Panc1 (cell line): ENCODE data around the gene NCKAP5. TPM values are rescaled to one million over a fixed set of nuclear protein-coding genes. Genes with fewer than 3 reads are reported as not detected.

Experiments
- ATAC-seq: fragments of 200-7000 bp; cut with Tn5 transposase; 2 replicates; pipeline ENCODE4 v1.9.1; 2020; ENCODE audit warnings: mild to moderate bottlenecking, moderate library complexity
- BruUV-seq: library from RNA; stranded (reverse); fragments of 400-500 nt; replicated peaks from 2 replicates; lab custom pipeline; 2021; lab: Mats Ljungman, UMichigan
- CTCF ChIA-PET: fragments of 300-600 bp; sonication (Branson Sonifier 250); formaldehyde crosslinking; loops from one replicate; lab custom pipeline; 2022; ENCODE audit warnings: antibody characterized with exemption; lab: Charles Lee
- POLR2A ChIA-PET: fragments of 300-600 bp; sonication (Branson Sonifier 250); formaldehyde crosslinking; loops from one replicate; lab custom pipeline; 2022; ENCODE audit warnings: antibody characterized with exemption; lab: Charles Lee
- DNase-seq: peaks from one replicate; pipeline ENCODE4 v3.0.0-alpha.2; 2010; ENCODE audit warnings: low read depth, low spot score
- H3K27ac ChIP-seq: 2 replicates; pipeline ENCODE4 v1.5.1; 2011; ENCODE audit warnings: mild to moderate bottlenecking, low read length, inconsistent platforms
- H3K27me3 ChIP-seq: fragments of 200-500 bp; sonication (Bioruptor generic); 2 replicates; pipeline ENCODE4 v1.6.0; 2014; ENCODE audit warnings: low read length, inconsistent platforms; ENCODE audit not compliant: control insufficient read depth, insufficient read depth
- H3K36me3 ChIP-seq: fragments of 200-500 bp; sonication (Bioruptor generic); 2 replicates; pipeline ENCODE4 v1.5.1; 2014; ENCODE audit warnings: inconsistent platforms, mild to moderate bottlenecking, low read length, moderate library complexity; ENCODE audit not compliant: control insufficient read depth, insufficient read depth
- H3K4me1 ChIP-seq: 2 replicates; pipeline ENCODE4 v1.5.1; 2011; ENCODE audit warnings: inconsistent platforms, mild to moderate bottlenecking, low read length, moderate library complexity; ENCODE audit not compliant: control insufficient read depth, insufficient read depth
- H3K4me3 ChIP-seq, 2 experiments: 2 replicates each; pipeline ENCODE4 v1.5.1; 2011 to 2012; ENCODE audit warnings: low read depth in 2 of 2, low read length in 2 of 2, mild to moderate bottlenecking in 2 of 2, inconsistent platforms in 1 of 2, moderate library complexity in 1 of 2
- H3K9me3 ChIP-seq: fragments of 200-500 bp; sonication (Bioruptor generic); 2 replicates; pipeline ENCODE4 v1.5.1; 2014; ENCODE audit warnings: low read depth, mild to moderate bottlenecking, inconsistent platforms, low read length, moderate library complexity; ENCODE audit not compliant: control insufficient read depth, insufficient read depth
- CTCF ChIP-seq: fragments of 450-650 bp; IDR thresholded peaks from 2 replicates; pipeline ENCODE4 v1.5.1; 2017; ENCODE audit warnings: mild to moderate bottlenecking
- POLR2AphosphoS5 ChIP-seq: IDR thresholded peaks from 2 replicates; pipeline ENCODE4 v1.6.1; 2012; ENCODE audit warnings: mild to moderate bottlenecking, low read depth, low read length, moderate library complexity
- REST ChIP-seq, 2 experiments: IDR thresholded peaks; 2 replicates each; pipeline ENCODE4 v1.6.1; 2011 to 2012; ENCODE audit warnings: low read depth in 2 of 2, control low read depth in 1 of 2, low read length in 1 of 2, mild to moderate bottlenecking in 1 of 2, moderate library complexity in 1 of 2; ENCODE audit not compliant: insufficient read depth in 1 of 2
- SIN3A ChIP-seq: IDR thresholded peaks from 2 replicates; pipeline ENCODE4 v1.6.1; 2012; ENCODE audit warnings: low read depth, mild to moderate bottlenecking, low read length, moderate library complexity, borderline replicate concordance; ENCODE audit not compliant: insufficient read depth
- TCF7L2 ChIP-seq: IDR thresholded peaks from 2 replicates; pipeline ENCODE4 v1.6.1; 2011; ENCODE audit warnings: mild to moderate bottlenecking, low read depth, low read length, inconsistent platforms
- in situ Hi-C: cut with HindIII; loops from 2 replicates; pipeline ENCODE4 v1.10.0; 2016; ENCODE audit warnings: low sequenced_read_pairs, low pct_unique_long_range_greater_than_20kb
- intact Hi-C: fragments of 100-400 bp; cut with micrococcal nuclease; formaldehyde crosslinking; loops from one replicate; pipeline ENCODE4 v1.10.0; 2022; ENCODE audit not compliant: unreplicated experiment
- total RNA-seq: library from RNA; stranded (reverse); gene quantifications from one replicate; pipeline ENCODE4 v1.2.1, GENCODE V29; 2021; ENCODE audit not compliant: unreplicated experiment

NCKAP5 gene
- total RNA-seq, 1 experiment from 2014 or later: 0.10 TPM

GRCh38 chr2:133140620-133141019, 427.6 kb downstream of the NCKAP5 start:
- in situ Hi-C loops (no loop called here), intact Hi-C loops (no loop called here)
- Histone ChIP-seq H3K4me1 (no peaks in the 10 kb centered on the region), H3K4me3 (no peak overlapping the region), H3K36me3 (no peaks in the 10 kb centered on the region), H3K9me3 (no peaks in the 10 kb centered on the region), H3K27me3 (no peaks in the 10 kb centered on the region), H3K27ac (no peak overlapping the region)
- ChIA-PET POLR2A (no interaction called here), CTCF (no interaction called here)
- ATAC-seq: no peak
- no peak for DNase-seq
- TF ChIP-seq TCF7L2: no peak
- TF ChIP-seq SIN3A: no peak
- no peak for TF ChIP-seq POLR2AphosphoS5
- no peak for TF ChIP-seq CTCF
- no peak for TF ChIP-seq REST (IDR thresholded peaks at IDR 0.05; ENCODE audit: insufficient read depth in 1 of 2, low read depth in 2 of 2, low read length in 1 of 2)
- no TSS peak for BruUV-seq

- TF ChIP-seq TCF7L2 (no peak), CTCF (no peak), REST (IDR thresholded peaks at IDR 0.05; ENCODE audit: insufficient read depth in 1 of 2, low read depth in 2 of 2, low read length in 1 of 2) (no peak), SIN3A (no peak), POLR2AphosphoS5 (no peak)
- H3K4me1 ChIP-seq: no peaks in the 10 kb centered on the region
- H3K27me3 ChIP-seq: no peaks in the 10 kb centered on the region
- in situ Hi-C loops: no loop called here
- no TSS peak for BruUV-seq
- no peak for DNase-seq
- intact Hi-C loops: no loop called here
- no peaks in the 10 kb centered on the region for H3K9me3 ChIP-seq
- ChIA-PET POLR2A (no interaction called here), CTCF (no interaction called here)
- no peak overlapping the region for H3K4me3 ChIP-seq
- no peak overlapping the region for H3K27ac ChIP-seq
- H3K36me3 ChIP-seq: no peaks in the 10 kb centered on the region
- ATAC-seq: no peak
Observed at GRCh38 chr2:133139847-133140533, 428.3 kb downstream of the NCKAP5 start.
